GM18861 (cell line): Measurements from ENCODE around the gene RPP25.

Experiments
- ATAC-seq: cut with Tn5 transposase; IDR thresholded peaks from one replicate; pipeline ENCODE4 v1.9.1; 2021; ENCODE audit not compliant: unreplicated experiment

RPP25 gene, protein sequence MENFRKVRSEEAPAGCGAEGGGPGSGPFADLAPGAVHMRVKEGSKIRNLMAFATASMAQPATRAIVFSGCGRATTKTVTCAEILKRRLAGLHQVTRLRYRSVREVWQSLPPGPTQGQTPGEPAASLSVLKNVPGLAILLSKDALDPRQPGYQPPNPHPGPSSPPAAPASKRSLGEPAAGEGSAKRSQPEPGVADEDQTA

DNA sequence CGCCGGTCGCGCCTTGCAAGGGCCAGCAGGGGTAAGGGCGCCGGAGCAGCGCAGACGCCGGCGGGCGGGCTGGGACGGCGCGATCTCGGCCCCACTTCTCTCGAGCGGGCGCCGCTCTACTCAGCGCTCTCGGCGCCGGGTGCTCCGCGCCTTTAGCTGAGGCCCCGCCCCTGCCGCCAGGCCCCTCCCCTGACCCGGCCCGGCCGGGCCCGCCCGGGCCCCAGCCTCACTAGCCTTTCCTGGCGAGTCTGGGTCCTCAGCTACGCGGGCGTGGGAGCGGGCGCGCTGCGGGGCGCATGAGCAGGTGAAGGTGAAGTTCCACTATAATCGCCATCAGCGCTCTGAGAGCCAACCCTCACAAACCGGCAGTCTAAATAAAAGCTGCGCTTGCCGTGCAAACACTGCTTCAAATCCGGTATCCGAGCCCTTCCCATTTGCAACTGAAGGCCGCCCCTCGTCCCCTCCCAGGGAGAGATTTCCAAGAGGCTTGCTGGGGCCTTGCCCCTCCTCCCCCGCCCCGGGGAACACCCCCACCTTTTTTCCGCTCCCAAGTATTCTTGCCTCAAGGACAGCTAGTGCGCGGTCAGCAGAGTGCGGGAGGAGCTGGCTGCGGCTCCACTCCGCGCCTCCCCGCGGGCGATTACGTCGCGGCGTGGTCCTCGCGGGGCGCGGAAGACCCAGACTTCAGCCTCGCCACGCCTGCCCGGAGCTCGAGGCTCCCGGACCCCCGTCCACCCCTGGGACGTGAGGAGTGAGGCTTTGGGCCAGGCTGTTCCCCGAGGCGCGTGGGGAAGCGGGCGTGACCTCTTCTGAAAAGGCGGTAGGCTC, at the start of gene RPP25:
RPP25 (minus strand) TSS at position 125 of the 828 bp plus-strand sequence. CDS start 189 bp downstream, outside the sequence.
- ATAC-seq: peak; percentile 48

- ATAC-seq: no peak
Observed at GRCh38 chr15:75002398-75002797, 45.8 kb upstream of the RPP25 start.

DNA sequence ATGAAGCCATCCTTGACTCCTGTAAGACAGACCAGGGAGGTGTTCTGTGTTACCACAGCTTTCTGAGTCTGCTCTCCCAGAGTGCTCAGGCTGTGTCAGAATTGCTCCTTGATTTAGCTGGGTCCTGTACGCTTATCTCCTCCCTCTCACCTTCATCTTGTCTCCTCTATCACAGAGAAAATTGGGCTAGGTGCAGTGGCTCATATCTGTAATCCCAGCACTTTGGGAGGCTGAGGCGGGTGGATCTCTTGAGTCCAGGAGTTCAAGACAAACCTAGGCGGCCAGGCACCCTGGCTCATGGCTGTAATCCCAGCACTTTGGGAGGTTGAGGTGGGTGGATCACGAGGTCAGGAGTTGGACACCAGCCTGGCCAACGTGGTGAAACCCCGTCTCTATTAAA, 44.7 kb upstream of the RPP25 start:
- no peak for ATAC-seq

GRCh38 chr15:74997543-74997942, 41.0 kb upstream of the RPP25 start:
- ATAC-seq: no peak

DNA sequence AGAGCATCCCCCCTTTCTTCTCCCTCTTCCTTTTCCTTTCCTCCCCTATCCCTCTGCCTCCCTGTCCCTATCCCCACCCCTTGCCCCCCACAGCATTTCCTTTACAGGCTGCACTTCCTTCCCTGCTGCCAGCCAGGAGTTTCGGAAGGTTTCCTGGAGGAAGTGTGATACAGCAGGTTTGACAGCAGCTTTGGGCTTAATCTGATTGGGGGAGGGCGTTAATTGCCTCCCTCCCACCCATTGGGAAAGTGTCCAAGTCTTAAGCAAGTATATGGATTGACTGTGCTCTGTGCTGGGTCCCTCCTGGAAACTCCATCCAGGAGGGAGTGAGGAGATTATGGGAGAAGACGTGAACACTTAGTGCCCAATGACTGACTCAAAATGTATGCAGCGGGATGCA, 40.6 kb upstream of the RPP25 start:
- no peak for ATAC-seq

GRCh38 chr15:74995779-74996765, 39.5 kb upstream of the RPP25 start:
- ATAC-seq: no peak

GRCh38 chr15:74995182-74995778, 38.7 kb upstream of the RPP25 start, which contains the start of gene SCAMP5:
TSS of gene SCAMP5 (plus strand) at chr15:74995563. CDS start at chr15:75011840, 16,277 bp downstream.
- ATAC-seq: peak; percentile 76

DNA sequence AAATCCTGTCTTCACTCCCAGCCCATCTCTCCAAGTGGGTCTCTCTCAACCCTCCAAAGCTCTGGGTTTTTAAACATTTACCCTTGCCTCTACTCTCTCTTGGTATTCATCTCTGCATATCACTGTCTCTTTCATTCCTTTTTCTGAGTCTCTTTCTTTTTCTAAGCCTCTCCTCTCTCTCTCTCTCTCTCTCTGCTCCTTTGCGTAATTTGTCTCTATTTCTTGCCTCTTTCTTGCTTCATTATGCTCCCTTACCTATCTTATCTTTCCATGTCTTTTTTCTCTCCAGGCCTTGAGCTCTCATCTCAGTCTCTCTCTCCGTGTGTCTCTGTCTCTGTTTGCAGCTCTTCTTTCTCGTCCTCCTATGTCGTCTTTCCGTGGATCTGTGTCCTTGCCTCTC, 38.1 kb upstream of the RPP25 start:
- ATAC-seq: no peak

DNA sequence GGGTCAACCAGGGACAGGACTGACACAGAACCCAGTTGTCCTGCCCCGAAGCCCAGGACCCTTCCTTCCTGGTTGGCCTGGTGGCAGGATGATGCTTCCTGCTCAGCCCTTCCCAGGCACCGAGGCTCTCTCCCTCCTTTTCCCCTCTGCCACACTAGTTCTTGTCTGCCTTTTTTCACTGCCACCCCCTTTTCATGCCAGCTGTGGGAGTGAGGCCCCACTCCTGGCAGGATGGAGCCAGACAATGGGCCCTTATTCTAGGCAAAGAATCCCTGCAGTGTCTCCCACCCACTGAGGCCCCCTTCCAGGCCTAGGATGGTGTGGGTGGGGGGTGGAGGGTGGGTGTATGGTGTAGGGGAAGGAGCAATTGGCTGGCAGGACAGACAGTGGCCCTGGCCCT, 37.7 kb upstream of the RPP25 start:
- no peak for ATAC-seq

- no peak for ATAC-seq
Observed at GRCh38 chr15:74992619-74993018, 36.0 kb upstream of the RPP25 start.

GRCh38 chr15:74989527-74989926, 33.0 kb upstream of the RPP25 start:
- ATAC-seq: no peak

DNA sequence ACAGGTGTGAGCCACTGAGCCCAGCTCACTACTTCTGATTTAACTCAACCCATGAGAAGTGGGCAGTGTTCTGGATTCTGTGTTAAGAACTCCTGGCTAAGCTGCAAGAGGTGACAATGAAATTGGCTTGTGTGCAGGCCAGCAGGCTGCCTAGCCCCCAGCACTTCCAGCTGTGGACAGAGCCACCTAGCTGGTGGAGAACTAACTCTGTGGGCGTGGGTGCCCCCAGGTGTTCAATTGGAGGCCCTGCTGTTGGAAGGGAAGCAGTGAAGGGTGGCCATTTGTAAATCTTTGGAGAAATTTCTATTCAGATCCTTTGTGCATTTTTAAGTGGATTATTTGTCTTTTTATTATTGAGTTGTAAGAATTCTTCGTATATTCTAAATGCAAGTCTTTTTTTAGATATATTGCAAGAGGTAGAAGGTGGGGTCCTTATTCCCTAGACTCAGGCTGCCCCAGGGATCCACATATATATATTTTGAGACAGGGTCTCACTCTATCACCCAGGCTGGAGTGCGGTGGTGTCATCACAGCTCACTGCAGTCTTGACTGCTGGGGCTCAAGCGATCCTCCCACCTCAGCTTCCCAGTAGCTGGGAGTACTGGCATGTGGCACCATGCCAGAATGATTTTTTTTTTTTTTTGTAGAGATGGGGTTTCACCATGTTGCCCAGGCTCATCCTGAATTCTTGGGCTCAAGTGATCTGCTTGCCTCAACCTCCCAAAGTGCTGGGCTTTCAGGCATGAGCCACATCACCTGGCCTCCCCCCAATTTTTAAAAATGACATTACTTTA, 31.6 kb upstream of the RPP25 start:
- no peak for ATAC-seq

- ATAC-seq: peak; percentile 52
Observed at GRCh38 chr15:74983725-74984231, 27.2 kb upstream of the RPP25 start.

DNA sequence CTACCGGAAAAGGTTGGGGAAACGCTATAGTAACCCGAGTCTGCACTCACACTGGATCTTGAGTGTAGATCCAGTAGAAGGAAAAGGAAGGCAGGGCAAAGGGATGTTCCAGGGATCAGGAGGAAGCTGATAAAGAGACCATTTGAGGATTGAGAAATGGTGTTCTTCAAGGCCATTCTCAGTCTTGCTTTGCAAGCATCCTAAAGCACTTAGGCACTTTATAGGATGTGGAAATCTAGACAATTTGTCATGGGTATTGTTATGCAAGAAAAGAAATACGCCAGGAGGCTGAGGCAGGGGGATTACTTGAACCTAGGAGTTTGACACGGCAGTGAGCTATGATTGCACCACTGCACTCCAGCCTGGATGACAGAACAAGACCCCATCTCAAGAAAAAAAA, 25.6 kb upstream of the RPP25 start:
- no peak for ATAC-seq

GRCh38 chr15:74978503-74978902, 21.9 kb upstream of the RPP25 start:
- no peak for ATAC-seq

DNA sequence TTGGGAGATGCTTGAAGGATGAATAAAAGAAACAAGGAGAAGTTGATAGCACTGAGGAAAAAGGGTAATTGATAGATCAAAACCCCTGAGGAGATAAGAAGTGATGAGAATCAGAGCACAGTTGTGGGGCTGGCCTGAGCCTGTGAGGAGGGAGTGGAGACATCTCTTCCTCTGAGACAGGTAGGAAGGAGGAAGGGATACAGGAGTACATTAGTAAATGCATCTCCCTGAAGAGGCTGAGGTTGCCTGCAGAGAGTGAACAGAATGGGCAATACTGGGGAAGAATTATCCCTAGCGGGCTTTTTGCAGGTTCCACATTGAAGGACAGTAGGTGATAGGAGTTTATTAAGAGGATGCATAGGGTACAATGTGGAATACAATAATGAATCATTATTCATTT, 21.5 kb upstream of the RPP25 start:
- no peak for ATAC-seq

DNA sequence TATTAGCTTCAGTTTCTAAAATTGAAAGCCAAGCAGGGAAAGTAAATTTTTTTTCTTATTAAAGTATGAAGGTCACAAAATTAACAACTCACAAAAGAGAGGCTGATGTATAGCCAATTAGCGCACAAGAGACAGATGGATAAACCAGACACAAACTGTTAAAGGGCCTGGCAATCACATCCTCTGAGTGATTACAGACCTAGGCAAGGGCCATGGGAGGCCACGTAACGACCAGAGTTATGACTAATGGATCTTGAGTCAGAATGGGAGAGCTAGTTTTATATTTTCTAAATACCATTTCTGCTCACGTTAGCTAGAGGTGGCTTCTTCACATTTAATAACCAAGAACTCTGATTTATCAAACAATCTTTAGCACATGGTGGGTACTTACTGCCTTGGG, 21.0 kb upstream of the RPP25 start:
- ATAC-seq: no peak

DNA sequence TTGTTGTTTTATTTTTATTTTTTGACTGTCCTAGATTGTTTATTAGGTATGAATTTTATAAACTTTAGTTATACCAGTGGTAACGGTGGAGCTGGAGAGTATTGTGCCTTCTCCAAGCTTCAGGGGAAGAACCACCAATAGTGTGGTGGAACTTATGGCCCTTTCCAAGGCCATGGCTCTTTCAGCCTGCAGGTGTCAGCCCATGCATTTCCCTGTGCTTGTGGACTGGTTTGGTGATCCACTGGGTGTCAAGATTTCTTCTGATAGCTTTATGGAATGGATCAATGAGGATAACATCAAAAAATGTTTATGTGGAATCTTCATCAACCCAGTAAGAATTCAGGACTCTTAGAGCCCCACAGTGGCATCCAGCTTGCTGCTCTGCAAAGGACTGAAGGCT, 19.6 kb upstream of the RPP25 start:
- no peak for ATAC-seq

DNA sequence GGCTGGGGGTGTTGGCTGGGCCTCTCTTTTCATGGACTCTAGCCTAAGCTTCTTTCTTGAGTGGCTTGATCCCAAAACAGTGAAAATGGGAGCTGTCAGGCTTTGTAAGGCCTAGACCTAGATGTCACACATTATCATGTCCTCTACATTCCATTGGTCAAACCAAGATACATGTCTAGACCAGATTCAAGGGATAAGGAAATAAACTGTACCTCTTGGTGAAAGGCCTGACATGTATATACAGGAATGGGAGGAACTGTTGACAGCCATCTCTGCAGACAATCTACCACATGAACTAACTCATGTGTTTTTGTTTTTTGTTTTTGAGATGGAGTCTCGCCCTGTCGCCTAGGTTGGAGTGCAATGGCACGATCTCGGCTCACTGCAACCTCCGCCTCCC, 11.1 kb upstream of the RPP25 start:
- no peak for ATAC-seq

- no peak for ATAC-seq
Observed at GRCh38 chr15:74964794-74965193, 8.2 kb upstream of the RPP25 start.
